Right lung (tissue), 10 donors: ENCODE results near the gene IGSF11. TPM values are rescaled to one million over a fixed set of nuclear protein-coding genes. Genes with fewer than 3 reads are reported as not detected.
"Not testable (repeated sequence)": the region's sequence is repeated elsewhere in the genome, so short reads cannot be mapped to it uniquely, and the experiment has no call there.

Experiments
- DNase-seq, 2 donors: peaks; one replicate each; pipeline ENCODE4 v3.0.0-alpha.2; 2013
- long read RNA-seq, 8 donors: transcript quantifications; one replicate each; lab custom pipeline, GENCODE V29; 2026
- polyA plus RNA-seq, 5 donors: library from polyadenylated mRNA; unstranded; fragments of 120-200 nt; gene quantifications; one replicate each; pipeline versions ENCODE4 v1.2.1 to v1.2.3, GENCODE V29; 2013; ENCODE audit warnings: inconsistent platforms in 1 of 5, low replicate concordance in 1 of 5; ENCODE audit not compliant: insufficient read length in 5 of 5, insufficient read depth in 1 of 5

The IGSF11 gene
- 1 to 10 TPM in 2 of 5 donors, under 1 TPM in 3; 0.61 to 1.7 (median 0.65) TPM for polyA plus RNA-seq
- long read RNA-seq, donor 1: 0 reads
- long read RNA-seq, donor 2: 0 reads
- long read RNA-seq, donor 3: 0 reads
- long read RNA-seq, donor 4: 0 reads
- long read RNA-seq, donor 5: 0 reads
- long read RNA-seq, donor 6: 0 reads
- long read RNA-seq, donor 7: 0 reads
- long read RNA-seq, donor 8: 0 reads

GRCh38 chr3:119034256-119035013 lies at the start of gene IGSF11:
Gene IGSF11 (minus strand): TSS chr3:119034846. CDS start chr3:119034582, 264 bp downstream.
- peak; percentile 59 to 67 for DNase-seq

GRCh38 chr3:119080364-119080763 lies 45.7 kb upstream of the IGSF11 start:
- DNase-seq: no peak

GRCh38 chr3:119073258-119074001 lies 38.8 kb upstream of the IGSF11 start:
- DNase-seq: no peak

- not testable (repeated sequence) for DNase-seq
Measured at GRCh38 chr3:119072451-119072850, 37.8 kb upstream of the IGSF11 start.

GRCh38 chr3:119069725-119070124 lies 35.1 kb upstream of the IGSF11 start:
- DNase-seq: no peak

GRCh38 chr3:119063471-119063870 lies 28.8 kb upstream of the IGSF11 start:
- no peak for DNase-seq

GRCh38 chr3:119062892-119063291 lies 28.2 kb upstream of the IGSF11 start:
- no peak for DNase-seq

GRCh38 chr3:119044593-119044992 lies 9.9 kb upstream of the IGSF11 start:
- no peak for DNase-seq

GRCh38 chr3:119042162-119042561 lies 7.5 kb upstream of the IGSF11 start:
- DNase-seq: no peak

- DNase-seq: no peak
Measured at GRCh38 chr3:119035014-119035346, 334 bp upstream of the IGSF11 start.

- DNase-seq: no peak
Measured at GRCh38 chr3:119033393-119034255, 1.0 kb downstream of the IGSF11 start.

GRCh38 chr3:119025171-119025795 lies 9.4 kb downstream of the IGSF11 start:
- no peak for DNase-seq

GRCh38 chr3:119019767-119020518 lies 14.7 kb downstream of the IGSF11 start:
- DNase-seq: no peak

GRCh38 chr3:119018690-119019463 lies 15.8 kb downstream of the IGSF11 start:
- no peak for DNase-seq

GRCh38 chr3:119015942-119016341 lies 18.7 kb downstream of the IGSF11 start:
- no peak for DNase-seq

GRCh38 chr3:119013951-119014350 lies 20.7 kb downstream of the IGSF11 start:
- peak; percentile 6 to 19 for DNase-seq

GRCh38 chr3:119011528-119011927 lies 23.1 kb downstream of the IGSF11 start:
- no peak for DNase-seq

GRCh38 chr3:118997190-118997589 lies 37.5 kb downstream of the IGSF11 start:
- DNase-seq: no peak

GRCh38 chr3:118991775-118992174 lies 42.9 kb downstream of the IGSF11 start:
- DNase-seq: no peak
